DMS 273 (cell line): ENCODE measurements around the gene SPATA31E1.
A peak's percentile ranks its signal among the peaks of the same experiment; 100 is the strongest.
"Not testable (repeated sequence)": the region's sequence is repeated elsewhere in the genome, so short reads cannot be mapped to it uniquely, and the experiment has no call there.

Experiments
- DNase-seq: peaks from one replicate; lab custom pipeline; 2025; ENCODE audit not compliant: unreplicated experiment; lab: John Stamatoyannopoulos, UW

Gene SPATA31E1

GRCh38 chr9:87882627-87883026 lies at the start of gene SPATA31E1:
Gene SPATA31E1, plus strand, starts transcription at chr9:87882877. Its CDS starts 15 bp downstream, at chr9:87882892.
- peak; percentile 59 for DNase-seq

GRCh38 chr9:87834357-87834756 lies 48.3 kb upstream of the SPATA31E1 start:
- peak; percentile 40 for DNase-seq

- DNase-seq, result no peak
These were observed 46.1 kb upstream of the SPATA31E1 start for GRCh38 chr9:87836536-87836935.

- no peak for DNase-seq
These were observed 45.5 kb upstream of the SPATA31E1 start for GRCh38 chr9:87836951-87837705.

- DNase-seq, result no peak
These were observed 42.5 kb upstream of the SPATA31E1 start for GRCh38 chr9:87840134-87840533.

- DNase-seq, result no peak
These were observed 39.6 kb upstream of the SPATA31E1 start for GRCh38 chr9:87842878-87843585.

GRCh38 chr9:87844506-87844905 lies 38.2 kb upstream of the SPATA31E1 start:
- no peak for DNase-seq

- DNase-seq, result peak; percentile 84
These were observed 34.9 kb upstream of the SPATA31E1 start for GRCh38 chr9:87847817-87848216.

GRCh38 chr9:87849144-87849758 lies 33.4 kb upstream of the SPATA31E1 start:
- DNase-seq, result no peak

GRCh38 chr9:87850391-87850790 lies 32.3 kb upstream of the SPATA31E1 start:
- DNase-seq, result no peak

GRCh38 chr9:87851186-87851585 lies 31.5 kb upstream of the SPATA31E1 start:
- DNase-seq, result not testable (repeated sequence)

- peak; percentile 27 for DNase-seq
These were observed 29.4 kb upstream of the SPATA31E1 start for GRCh38 chr9:87853302-87853701.

- DNase-seq, result peak; percentile 93
These were observed 28.6 kb upstream of the SPATA31E1 start for GRCh38 chr9:87853876-87854579.

- peak; percentile 84 for DNase-seq
These were observed 28.1 kb upstream of the SPATA31E1 start for GRCh38 chr9:87854580-87854955.

GRCh38 chr9:87855061-87855460 lies 27.6 kb upstream of the SPATA31E1 start:
- DNase-seq, result peak; percentile 54

GRCh38 chr9:87857141-87857947 lies 25.3 kb upstream of the SPATA31E1 start:
- DNase-seq, result peak; percentile 19

GRCh38 chr9:87857948-87858335 lies 24.7 kb upstream of the SPATA31E1 start:
- no peak for DNase-seq

GRCh38 chr9:87859137-87859536 lies 23.5 kb upstream of the SPATA31E1 start:
- no peak for DNase-seq

- DNase-seq, result no peak
These were observed 22.9 kb upstream of the SPATA31E1 start for GRCh38 chr9:87859786-87860185.

GRCh38 chr9:87861332-87861731 lies 21.3 kb upstream of the SPATA31E1 start:
- DNase-seq, result no peak
